Loucy (cell line): Measurements from ENCODE around the gene CADM1.

Experiments used
- H2AFZ ChIP-seq: fragments of 200-600 bp; sonication (generic); 2 replicates; pipeline ENCODE4 v1.6.0; 2016; ENCODE audit warnings: antibody characterized with exemption, mild to moderate bottlenecking, low read length, moderate library complexity
- H3F3A ChIP-seq: fragments of 200-600 bp; 2 replicates; pipeline ENCODE4 v1.6.0; 2016; ENCODE audit warnings: antibody characterized with exemption, low read depth, mild to moderate bottlenecking
- H3K27me3 ChIP-seq: fragments of 200-600 bp; sonication (generic); 2 replicates; pipeline ENCODE4 v1.6.1; 2014; ENCODE audit warnings: low read length, mild to moderate bottlenecking; ENCODE audit not compliant: insufficient read depth, poor library complexity, severe bottlenecking
- H3K36me3 ChIP-seq: fragments of 200-600 bp; sonication (generic); 2 replicates; pipeline ENCODE4 v1.6.1; 2016; ENCODE audit warnings: low read length; ENCODE audit not compliant: insufficient read depth
- H3K4me1 ChIP-seq: fragments of 200-600 bp; sonication (generic); 2 replicates; pipeline ENCODE4 v1.5.1; 2014; ENCODE audit warnings: low read length, mild to moderate bottlenecking; ENCODE audit not compliant: insufficient read depth, poor library complexity, severe bottlenecking
- H3K4me2 ChIP-seq: fragments of 200-600 bp; sonication (generic); 2 replicates; pipeline ENCODE4 v1.6.0; 2014; ENCODE audit warnings: antibody characterized with exemption, low read length, low read depth, mild to moderate bottlenecking; ENCODE audit not compliant: poor library complexity, severe bottlenecking
- H3K4me3 ChIP-seq: fragments of 200-600 bp; sonication (generic); 2 replicates; pipeline ENCODE4 v1.5.1; 2014; ENCODE audit warnings: low read length, mild to moderate bottlenecking, mixed read lengths; ENCODE audit not compliant: poor library complexity, severe bottlenecking
- H3K79me2 ChIP-seq: fragments of 200-600 bp; sonication (generic); 2 replicates; pipeline ENCODE4 v1.6.1; 2014; ENCODE audit warnings: low read length; ENCODE audit not compliant: insufficient read depth
- H3K9ac ChIP-seq: fragments of 200-600 bp; sonication (generic); 2 replicates; pipeline ENCODE4 v1.6.0; 2014; ENCODE audit warnings: mild to moderate bottlenecking, low read depth, low read length, moderate library complexity; ENCODE audit not compliant: poor library complexity, severe bottlenecking
- H3K9me2 ChIP-seq: fragments of 200-600 bp; sonication (generic); replicated peaks from 2 replicates; pipeline ENCODE4 v1.6.1; 2016; ENCODE audit warnings: low read depth, low read length, mixed read lengths
- H3K9me3 ChIP-seq: fragments of 200-600 bp; sonication (generic); 2 replicates; pipeline ENCODE4 v1.6.1; 2014; ENCODE audit warnings: mild to moderate bottlenecking, antibody characterized with exemption, low read length, low read depth; ENCODE audit not compliant: insufficient read depth
- H4K20me1 ChIP-seq: fragments of 200-600 bp; sonication (generic); 2 replicates; pipeline ENCODE4 v1.6.0; 2014; ENCODE audit warnings: antibody characterized with exemption, low read length, mild to moderate bottlenecking; ENCODE audit not compliant: insufficient read depth, poor library complexity, severe bottlenecking
- CTCF ChIP-seq: fragments of 200-600 bp; sonication (generic); conservative IDR thresholded peaks from 2 replicates; pipeline ENCODE4 v1.5.1; 2014; ENCODE audit warnings: mild to moderate bottlenecking, antibody characterized with exemption, low read length
- EZH2phosphoT487 ChIP-seq: fragments of 200-600 bp; IDR thresholded peaks from 2 replicates; pipeline ENCODE4 v1.6.1; 2018; ENCODE audit warnings: antibody characterized with exemption, mild to moderate bottlenecking, moderate library complexity, borderline replicate concordance

The CADM1 gene

GRCh38 chr11:115493905-115494304, 10.3 kb downstream of the CADM1 start:
- Histone ChIP-seq H3K27me3 (no peaks in the 10 kb centered on the region), H3K9me3 (no peaks in the 10 kb centered on the region), H3K79me2 (no peaks in the 10 kb centered on the region), H3K4me1 (no peaks in the 10 kb centered on the region), H2AFZ (no peak overlapping the region), H4K20me1 (no peaks in the 10 kb centered on the region), H3K9me2 (no peaks in the 10 kb centered on the region), H3K4me2 (no peak overlapping the region), H3F3A (no peaks in the 10 kb centered on the region), H3K9ac (no peak overlapping the region), H3K36me3 (no peaks in the 10 kb centered on the region), H3K4me3 (no peak overlapping the region)
- TF ChIP-seq EZH2phosphoT487 (no peak), CTCF (no peak)

- Histone ChIP-seq H3K79me2 (no peaks in the 10 kb centered on the region), H3K9me3 (no peaks in the 10 kb centered on the region), H3K36me3 (no peaks in the 10 kb centered on the region), H3F3A (no peaks in the 10 kb centered on the region), H3K27me3 (no peaks in the 10 kb centered on the region), H3K9me2 (no peaks in the 10 kb centered on the region), H3K4me3 (no peak overlapping the region), H3K4me1 (no peaks in the 10 kb centered on the region), H3K4me2 (no peak overlapping the region), H3K9ac (no peak overlapping the region), H2AFZ (no peak overlapping the region), H4K20me1 (no peaks in the 10 kb centered on the region)
- TF ChIP-seq CTCF, result no peak
- TF ChIP-seq EZH2phosphoT487, result no peak
Observed at GRCh38 chr11:115493488-115493887, 10.7 kb downstream of the CADM1 start.

GRCh38 chr11:115489466-115489865, 14.7 kb downstream of the CADM1 start:
- H3K79me2 ChIP-seq, result no peaks in the 10 kb centered on the region
- TF ChIP-seq CTCF, result no peak
- no peak for TF ChIP-seq EZH2phosphoT487
- no peak overlapping the region for H2AFZ ChIP-seq
- no peak overlapping the region for H3K9ac ChIP-seq
- no peaks in the 10 kb centered on the region for H3K27me3 ChIP-seq
- no peaks in the 10 kb centered on the region for H3K9me2 ChIP-seq
- no peak overlapping the region for H3K4me2 ChIP-seq
- no peaks in the 10 kb centered on the region for H4K20me1 ChIP-seq
- H3K36me3 ChIP-seq, result no peaks in the 10 kb centered on the region
- no peaks in the 10 kb centered on the region for H3F3A ChIP-seq
- no peaks in the 10 kb centered on the region for H3K9me3 ChIP-seq
- H3K4me1 ChIP-seq, result no peaks in the 10 kb centered on the region
- H3K4me3 ChIP-seq, result no peak overlapping the region
